OCI-LY1 (cell line): ENCODE results near the gene HSFX3.

ENCODE experiments used
- H2AFZ ChIP-seq: fragments of 200-600 bp; sonication (generic), shearing (Covaris generic); 2 replicates; pipeline ENCODE4 v1.6.0; 2014; ENCODE audit warnings: antibody characterized with exemption, mild to moderate bottlenecking, low read length
- H3F3A ChIP-seq: fragments of 200-600 bp; sonication (generic), shearing (Covaris generic); 2 replicates; pipeline ENCODE4 v1.6.0; 2014; ENCODE audit warnings: mild to moderate bottlenecking, antibody characterized with exemption, low read length, moderate library complexity; ENCODE audit not compliant: insufficient read depth
- H3K27ac ChIP-seq: fragments of 200-600 bp; sonication (generic); 2 replicates; pipeline ENCODE4 v1.5.1; 2014; ENCODE audit warnings: low read length, mixed run types, mild to moderate bottlenecking, low read depth; ENCODE audit not compliant: poor library complexity, severe bottlenecking
- H3K27me3 ChIP-seq: fragments of 200-600 bp; sonication (generic); 2 replicates; pipeline ENCODE4 v1.6.0; 2014; ENCODE audit warnings: antibody characterized with exemption, mild to moderate bottlenecking, low read length, moderate library complexity; ENCODE audit not compliant: insufficient read depth
- H3K36me3 ChIP-seq: fragments of 200-600 bp; sonication (generic); 2 replicates; pipeline ENCODE4 v1.6.1; 2014; ENCODE audit warnings: mild to moderate bottlenecking, antibody characterized with exemption, low read length, moderate library complexity, mixed read lengths; ENCODE audit not compliant: insufficient read depth
- H3K4me1 ChIP-seq: fragments of 200-600 bp; sonication (generic); 2 replicates; pipeline ENCODE4 v1.5.1; 2014; ENCODE audit warnings: mild to moderate bottlenecking, low read length, moderate library complexity; ENCODE audit not compliant: insufficient read depth, severe bottlenecking
- H3K4me2 ChIP-seq: fragments of 200-600 bp; sonication (generic), shearing (Covaris generic); 2 replicates; pipeline ENCODE4 v1.6.1; 2014; ENCODE audit warnings: low read length
- H3K4me3 ChIP-seq: fragments of 200-600 bp; sonication (generic); 2 replicates; pipeline ENCODE4 v1.5.1; 2014; ENCODE audit warnings: low read length, low read depth, mild to moderate bottlenecking, mixed read lengths; ENCODE audit not compliant: poor library complexity, severe bottlenecking
- H3K79me2 ChIP-seq: fragments of 200-600 bp; shearing (Covaris generic); 2 replicates; pipeline ENCODE4 v1.6.1; 2016; ENCODE audit warnings: mixed run types, low read length, mixed read lengths; ENCODE audit not compliant: insufficient read depth
- H3K9ac ChIP-seq: fragments of 200-600 bp; sonication (generic), shearing (Covaris generic); 2 replicates; pipeline ENCODE4 v1.6.1; 2014; ENCODE audit warnings: mild to moderate bottlenecking, low read length, mixed read lengths
- H3K9me2 ChIP-seq: fragments of 200-600 bp; sonication (generic), shearing (Covaris generic); 2 replicates; pipeline ENCODE4 v1.6.1; 2014; ENCODE audit warnings: low read depth, mild to moderate bottlenecking, low read length, mixed read lengths
- H3K9me3 ChIP-seq: fragments of 200-600 bp; shearing (Covaris generic); 2 replicates; pipeline ENCODE4 v1.6.1; 2014; ENCODE audit warnings: low read length, mixed read lengths
- H4K20me1 ChIP-seq: fragments of 200-600 bp; sonication (generic), shearing (Covaris generic); 2 replicates; pipeline ENCODE4 v1.6.0; 2016; ENCODE audit warnings: mild to moderate bottlenecking, low read length; ENCODE audit not compliant: insufficient read depth
- EZH2 ChIP-seq: fragments of 200-600 bp; sonication (generic), shearing (Covaris generic); IDR thresholded peaks from 2 replicates; pipeline ENCODE4 v1.8.0; 2017; ENCODE audit warnings: borderline replicate concordance, mixed run types, mild to moderate bottlenecking, antibody characterized with exemption, low read length, moderate library complexity, mixed read lengths
- TF ChIP-seq, protein P1 (sequence below): fragments of 200-600 bp; sonication (generic), shearing (Covaris generic); IDR thresholded peaks from 2 replicates; pipeline ENCODE4 v1.5.1; 2017; ENCODE audit warnings: mild to moderate bottlenecking, antibody characterized with exemption, low read length, moderate library complexity, mixed read lengths

HSFX3 gene

DNA sequence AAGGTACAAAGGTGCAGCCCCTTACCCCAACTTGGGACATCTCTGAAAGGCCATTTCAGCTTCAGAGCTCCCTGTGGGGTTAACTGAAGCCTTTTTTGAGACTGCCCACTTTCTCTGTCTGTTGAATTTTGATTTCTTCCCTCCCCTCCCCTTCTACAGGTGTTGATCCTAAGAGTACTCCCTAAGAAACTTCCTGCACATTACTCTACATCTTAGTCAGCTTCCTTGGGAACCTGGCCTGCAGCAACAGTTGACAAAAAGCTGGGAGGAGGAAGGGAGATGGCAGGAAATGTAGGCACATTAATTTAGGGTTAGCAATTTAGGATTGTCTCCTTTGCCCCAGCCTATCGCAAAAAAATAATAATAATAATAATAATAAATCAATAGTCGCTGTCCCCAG lies 43.4 kb downstream of the HSFX3 start:
- H3K79me2 ChIP-seq: no peaks in the 10 kb centered on the region
- TF ChIP-seq, protein P1, sequence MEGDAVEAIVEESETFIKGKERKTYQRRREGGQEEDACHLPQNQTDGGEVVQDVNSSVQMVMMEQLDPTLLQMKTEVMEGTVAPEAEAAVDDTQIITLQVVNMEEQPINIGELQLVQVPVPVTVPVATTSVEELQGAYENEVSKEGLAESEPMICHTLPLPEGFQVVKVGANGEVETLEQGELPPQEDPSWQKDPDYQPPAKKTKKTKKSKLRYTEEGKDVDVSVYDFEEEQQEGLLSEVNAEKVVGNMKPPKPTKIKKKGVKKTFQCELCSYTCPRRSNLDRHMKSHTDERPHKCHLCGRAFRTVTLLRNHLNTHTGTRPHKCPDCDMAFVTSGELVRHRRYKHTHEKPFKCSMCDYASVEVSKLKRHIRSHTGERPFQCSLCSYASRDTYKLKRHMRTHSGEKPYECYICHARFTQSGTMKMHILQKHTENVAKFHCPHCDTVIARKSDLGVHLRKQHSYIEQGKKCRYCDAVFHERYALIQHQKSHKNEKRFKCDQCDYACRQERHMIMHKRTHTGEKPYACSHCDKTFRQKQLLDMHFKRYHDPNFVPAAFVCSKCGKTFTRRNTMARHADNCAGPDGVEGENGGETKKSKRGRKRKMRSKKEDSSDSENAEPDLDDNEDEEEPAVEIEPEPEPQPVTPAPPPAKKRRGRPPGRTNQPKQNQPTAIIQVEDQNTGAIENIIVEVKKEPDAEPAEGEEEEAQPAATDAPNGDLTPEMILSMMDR: no peak
- TF ChIP-seq EZH2: no peak
- H3F3A ChIP-seq: no peaks in the 10 kb centered on the region
- no peak overlapping the region for H3K27ac ChIP-seq
- no peak overlapping the region for H3K4me3 ChIP-seq
- H2AFZ ChIP-seq: no peak overlapping the region
- H3K4me2 ChIP-seq: no peak overlapping the region
- no peaks in the 10 kb centered on the region for H3K36me3 ChIP-seq
- no peak overlapping the region for H3K9ac ChIP-seq
- H3K4me1 ChIP-seq: peaks cover 17% of the 10 kb centered on the region
- no peaks in the 10 kb centered on the region for H4K20me1 ChIP-seq
- H3K9me3 ChIP-seq: no peaks in the 10 kb centered on the region
- no peaks in the 10 kb centered on the region for H3K9me2 ChIP-seq
- H3K27me3 ChIP-seq: no peaks in the 10 kb centered on the region

DNA sequence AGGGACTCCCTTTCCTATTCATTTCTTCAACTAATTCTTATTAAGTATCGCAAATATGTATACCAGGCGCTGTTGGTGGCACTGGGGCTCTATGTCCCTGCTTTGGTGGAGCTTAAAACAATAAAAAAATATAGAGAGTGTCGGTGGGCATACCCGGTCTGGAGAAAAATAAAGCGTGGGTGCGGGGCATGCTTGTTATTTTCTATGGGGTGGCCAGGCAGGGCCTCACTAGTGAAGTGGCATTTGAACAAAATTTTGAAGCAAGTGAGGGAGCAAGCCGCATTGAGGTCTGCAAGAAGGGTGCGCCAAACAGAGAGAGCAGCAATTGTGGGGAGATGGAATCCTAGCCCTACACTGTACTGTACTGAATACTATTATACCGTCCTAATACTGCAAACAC lies 44.1 kb downstream of the HSFX3 start:
- Histone ChIP-seq H2AFZ (no peak overlapping the region), H3K9ac (peak overlapping the region; percentile 50; the same call in 1 of the 2 replicates), H3K79me2 (no peaks in the 10 kb centered on the region), H3K27me3 (no peaks in the 10 kb centered on the region), H3K4me3 (peak overlapping the region; percentile 82), H3K27ac (no peak overlapping the region), H3K4me1 (peaks cover 17% of the 10 kb centered on the region), H3K9me2 (no peaks in the 10 kb centered on the region), H3K36me3 (peaks cover 3% of the 10 kb centered on the region; the same call in 1 of the 2 replicates), H3K4me2 (peak overlapping the region; percentile 77), H3F3A (no peaks in the 10 kb centered on the region), H4K20me1 (no peaks in the 10 kb centered on the region), H3K9me3 (no peaks in the 10 kb centered on the region)
- TF ChIP-seq, protein P1: no peak
- no peak for TF ChIP-seq EZH2

DNA sequence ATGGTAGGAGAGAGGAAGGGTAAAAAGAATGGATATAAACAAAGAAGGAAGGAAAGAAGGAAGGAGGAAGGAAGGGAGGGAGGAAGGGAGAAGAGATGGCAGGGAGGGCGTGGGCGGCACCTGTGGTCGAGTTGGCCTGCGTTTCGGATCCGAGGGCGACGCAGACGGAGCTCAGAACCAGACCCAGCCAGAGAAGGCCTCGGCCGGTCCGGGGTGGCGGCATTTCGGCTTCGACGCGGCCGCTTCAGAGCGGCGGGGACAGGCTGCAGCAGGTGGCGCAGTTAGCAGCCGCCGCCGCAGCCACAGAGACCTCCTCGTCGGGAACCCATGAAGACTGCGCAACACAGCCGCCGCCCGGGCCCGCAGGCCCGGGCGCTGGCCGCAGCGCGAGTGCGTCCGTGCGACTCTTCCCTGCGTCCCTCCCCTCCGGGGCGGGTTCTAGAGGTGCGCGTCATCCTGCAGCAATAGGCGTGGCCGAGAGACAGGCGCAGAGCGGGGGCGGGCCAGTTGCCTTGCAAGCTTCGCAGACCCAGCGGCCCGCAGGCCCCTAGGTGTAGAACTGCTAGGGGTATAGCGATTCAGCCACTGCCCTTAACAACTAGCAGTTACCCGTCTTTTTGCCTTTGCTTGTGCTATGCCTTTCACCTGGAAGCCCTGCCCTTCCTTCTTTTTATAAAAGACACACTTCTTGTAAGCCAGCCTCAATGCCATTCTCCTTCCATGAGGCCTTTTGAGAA lies 44.6 kb downstream of the HSFX3 start, which contains the start of gene IDS:
Gene IDS, minus strand, starts transcription at position 392 of the 737 bp plus-strand sequence. Its CDS starts 169 bp downstream, at position 223.
- no peaks in the 10 kb centered on the region for H3K9me3 ChIP-seq
- H2AFZ ChIP-seq: no peak within 1 kb of the TSS
- H3K9me2 ChIP-seq: no peaks in the 10 kb centered on the region

More for the DNA sequence above, 44.6 kb downstream of the HSFX3 start, which contains the start of gene IDS:
- H3K27me3 ChIP-seq: no peaks in the 10 kb centered on the region
- H4K20me1 ChIP-seq: no peaks in the 10 kb centered on the region
- peak within 1 kb of the TSS; percentile 77 for H3K27ac ChIP-seq
- peak within 1 kb of the TSS; percentile 78 for H3K9ac ChIP-seq
- H3K36me3 ChIP-seq: peaks cover 8% of the 10 kb centered on the region; the same call in 1 of the 2 replicates
- H3K4me2 ChIP-seq: peak within 1 kb of the TSS; percentile 77
- peak within 1 kb of the TSS; percentile 82 for H3K4me3 ChIP-seq
- TF ChIP-seq, protein P1: no peak
- TF ChIP-seq EZH2: no peak
- peaks cover 17% of the 10 kb centered on the region for H3K4me1 ChIP-seq
- no peaks in the 10 kb centered on the region for H3F3A ChIP-seq
- no peaks in the 10 kb centered on the region for H3K79me2 ChIP-seq
